Measurements from ENCODE around the gene NAB1.

NAB1 gene

DNA sequence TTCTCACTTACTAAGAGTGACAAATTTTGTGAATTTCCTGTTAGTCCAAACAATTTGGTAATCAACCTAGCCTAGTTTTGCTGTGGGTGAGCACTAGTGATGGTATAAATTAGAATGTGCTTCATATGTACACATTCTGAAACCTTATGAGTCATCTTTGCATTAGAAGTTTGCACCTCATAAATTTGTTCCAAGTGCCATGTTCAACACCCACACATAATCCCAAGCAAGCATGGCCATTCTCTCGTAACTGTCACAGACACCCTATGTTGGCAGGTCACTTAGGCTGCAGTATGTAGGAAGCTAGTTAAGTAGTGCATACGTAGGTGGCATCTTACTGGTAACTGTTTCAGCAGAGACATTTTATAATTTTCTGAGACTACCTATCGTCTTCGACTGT is 46.9 kb downstream of the NAB1 start:
- Histone ChIP-seq H3K9me2 (ENCODE audit: low read depth, low read length) (no peaks in the 10 kb centered on the region), H3K9ac (ENCODE audit: low read length) (no peak overlapping the region), H3K9me3 (ENCODE audit: low read length) (no peaks in the 10 kb centered on the region), H2AFZ (ENCODE audit: low read length) (no peak overlapping the region), H3K27me3 (ENCODE audit: insufficient read depth, low read length) (no peaks in the 10 kb centered on the region), H4K20me1 (ENCODE audit: insufficient read depth, low read length) (no peaks in the 10 kb centered on the region), H3F3A (ENCODE audit: insufficient read depth, low read length) (no peaks in the 10 kb centered on the region), H3K36me3 (ENCODE audit: insufficient read depth, low read length) (peaks cover 4% of the 10 kb centered on the region), H3K79me2 (ENCODE audit: insufficient read depth, low read length) (no peaks in the 10 kb centered on the region), H3K4me1 (ENCODE audit: insufficient read depth, low read length, severe bottlenecking) (no peaks in the 10 kb centered on the region), H3K4me2 (ENCODE audit: low read length) (no peak overlapping the region), H3K27ac (ENCODE audit: low read depth, low read length, poor library complexity, severe bottlenecking) (no peak overlapping the region), H3K4me3 (ENCODE audit: low read depth, low read length, poor library complexity, severe bottlenecking) (no peak overlapping the region)
- no peak for TF ChIP-seq EZH2 (IDR thresholded peaks at IDR 0.05; ENCODE audit: borderline replicate concordance, low read length)
- no peak for TF ChIP-seq CTCF (IDR thresholded peaks at IDR 0.05; ENCODE audit: low read length)

DNA sequence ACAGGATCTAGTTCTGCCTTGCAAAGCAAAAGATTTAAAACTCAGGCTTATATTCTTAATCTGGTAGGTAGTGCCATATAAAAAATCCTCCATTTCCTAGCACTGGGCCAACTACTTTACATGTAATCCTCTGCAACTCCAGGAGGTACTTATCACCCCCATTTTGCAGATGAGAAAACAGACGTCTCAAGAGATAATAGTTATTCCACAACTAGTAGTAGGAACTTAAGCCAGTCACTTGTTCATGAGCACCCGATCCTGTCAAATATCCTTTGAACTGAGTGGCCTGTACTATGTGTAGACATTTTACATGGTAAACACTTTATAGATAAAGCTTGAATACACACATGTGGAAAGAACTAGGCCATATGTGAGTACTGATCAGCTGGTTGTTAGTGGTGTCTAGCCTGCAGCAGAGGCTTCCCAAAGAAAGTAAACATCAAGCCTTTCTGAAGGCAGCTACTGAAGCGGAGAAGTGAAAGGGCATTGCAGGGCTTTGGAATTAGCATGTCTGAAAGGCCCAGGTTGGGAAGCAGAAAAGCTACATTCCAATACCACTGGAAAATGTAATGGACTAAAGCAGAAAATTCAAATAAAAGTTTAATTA is 48.0 kb downstream of the NAB1 start:
- Histone ChIP-seq H3F3A (ENCODE audit: insufficient read depth, low read length) (no peaks in the 10 kb centered on the region), H3K9ac (ENCODE audit: low read length) (no peak overlapping the region), H3K4me1 (ENCODE audit: insufficient read depth, low read length, severe bottlenecking) (peaks cover 6% of the 10 kb centered on the region), H4K20me1 (ENCODE audit: insufficient read depth, low read length) (no peaks in the 10 kb centered on the region), H3K27me3 (ENCODE audit: insufficient read depth, low read length) (no peaks in the 10 kb centered on the region), H3K27ac (ENCODE audit: low read depth, low read length, poor library complexity, severe bottlenecking) (no peak overlapping the region), H3K4me3 (ENCODE audit: low read depth, low read length, poor library complexity, severe bottlenecking) (no peak overlapping the region), H2AFZ (ENCODE audit: low read length) (no peak overlapping the region), H3K79me2 (ENCODE audit: insufficient read depth, low read length) (no peaks in the 10 kb centered on the region), H3K4me2 (ENCODE audit: low read length) (no peak overlapping the region), H3K36me3 (ENCODE audit: insufficient read depth, low read length) (no peaks in the 10 kb centered on the region), H3K9me2 (ENCODE audit: low read depth, low read length) (no peaks in the 10 kb centered on the region), H3K9me3 (ENCODE audit: low read length) (no peaks in the 10 kb centered on the region)
- TF ChIP-seq EZH2 (IDR thresholded peaks at IDR 0.05; ENCODE audit: borderline replicate concordance, low read length) (no peak), CTCF (IDR thresholded peaks at IDR 0.05; ENCODE audit: low read length) (no peak)

DNA sequence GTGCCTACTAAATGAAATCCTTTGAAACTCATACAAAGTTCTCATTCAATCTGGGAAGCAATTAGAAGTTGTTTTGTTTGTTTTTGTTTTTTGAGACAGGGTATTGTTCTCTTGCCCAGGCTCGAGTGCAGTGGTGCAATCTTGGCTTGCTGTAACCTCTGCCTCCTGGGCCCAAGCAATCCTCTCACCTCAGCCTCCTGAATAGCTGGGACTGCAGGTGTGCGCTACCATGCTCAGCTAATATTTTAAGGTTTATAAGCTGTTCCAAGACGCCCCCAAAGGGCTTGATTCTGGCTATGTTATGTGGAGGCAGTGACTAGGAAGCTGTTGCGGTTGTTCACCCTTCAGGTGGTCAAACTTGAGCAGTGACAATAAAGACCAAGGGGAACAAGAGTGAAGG is 48.5 kb downstream of the NAB1 start:
- no peaks in the 10 kb centered on the region for H3K9me3 ChIP-seq (ENCODE audit: low read length)
- no peaks in the 10 kb centered on the region for H3K9me2 ChIP-seq (ENCODE audit: low read depth, low read length)
- H3K4me2 ChIP-seq (ENCODE audit: low read length): no peak overlapping the region
- no peaks in the 10 kb centered on the region for H3F3A ChIP-seq (ENCODE audit: insufficient read depth, low read length)
- TF ChIP-seq CTCF (IDR thresholded peaks at IDR 0.05; ENCODE audit: low read length): no peak
- TF ChIP-seq EZH2 (IDR thresholded peaks at IDR 0.05; ENCODE audit: borderline replicate concordance, low read length): no peak
- H3K27ac ChIP-seq (ENCODE audit: low read depth, low read length, poor library complexity, severe bottlenecking): no peak overlapping the region
- no peak overlapping the region for H3K4me3 ChIP-seq (ENCODE audit: low read depth, low read length, poor library complexity, severe bottlenecking)
- no peak overlapping the region for H3K9ac ChIP-seq (ENCODE audit: low read length)
- no peak overlapping the region for H2AFZ ChIP-seq (ENCODE audit: low read length)
- no peaks in the 10 kb centered on the region for H4K20me1 ChIP-seq (ENCODE audit: insufficient read depth, low read length)
- no peaks in the 10 kb centered on the region for H3K79me2 ChIP-seq (ENCODE audit: insufficient read depth, low read length)
- H3K27me3 ChIP-seq (ENCODE audit: insufficient read depth, low read length): no peaks in the 10 kb centered on the region
- peaks cover 9% of the 10 kb centered on the region for H3K4me1 ChIP-seq (ENCODE audit: insufficient read depth, low read length, severe bottlenecking)
- H3K36me3 ChIP-seq (ENCODE audit: insufficient read depth, low read length): no peaks in the 10 kb centered on the region

Measured in OCI-LY1 (cell line).